ENCODE measurements around the gene GBGT1.

The GBGT1 gene

GRCh38 chr9:133154097-133154989 lies 9.4 kb downstream of the GBGT1 start:
- Histone ChIP-seq H3K4me2 (ENCODE audit: low read length) (no peak overlapping the region), H3K36me3 (replicated peaks; ENCODE audit: low read depth, low read length) (no peaks in the 10 kb centered on the region), H3K4me3 (ENCODE audit: low read length) (no peak overlapping the region), H3K79me2 (ENCODE audit: low read length) (no peaks in the 10 kb centered on the region), H3K4me1 (ENCODE audit: low read length) (no peaks in the 10 kb centered on the region; the same call in 1 of the 2 replicates), H3K9ac (ENCODE audit: low read length) (no peak overlapping the region), H4K20me1 (ENCODE audit: insufficient read depth, low read length) (no peaks in the 10 kb centered on the region), H3K9me3 (ENCODE audit: insufficient read depth, low read length) (no peaks in the 10 kb centered on the region), H3K27ac (ENCODE audit: low read length) (no peak overlapping the region), H3K27me3 (ENCODE audit: low read depth, low read length) (no peaks in the 10 kb centered on the region), H2AFZ (ENCODE audit: low read depth, low read length) (no peak overlapping the region)
- TF ChIP-seq CTCF (IDR thresholded peaks at IDR 0.05; ENCODE audit: low read depth, low read length) (no peak), EZH2phosphoT487 (IDR thresholded peaks at IDR 0.05; ENCODE audit: low read depth) (no peak)

- Histone ChIP-seq H3K9ac (ENCODE audit: low read length) (no peak overlapping the region), H2AFZ (ENCODE audit: low read depth, low read length) (no peak overlapping the region), H3K27me3 (ENCODE audit: low read depth, low read length) (no peaks in the 10 kb centered on the region), H3K4me3 (ENCODE audit: low read length) (no peak overlapping the region), H4K20me1 (ENCODE audit: insufficient read depth, low read length) (no peaks in the 10 kb centered on the region), H3K4me1 (ENCODE audit: low read length) (no peaks in the 10 kb centered on the region; the same call in 1 of the 2 replicates), H3K79me2 (ENCODE audit: low read length) (peaks cover 4% of the 10 kb centered on the region), H3K27ac (ENCODE audit: low read length) (no peak overlapping the region), H3K9me3 (ENCODE audit: insufficient read depth, low read length) (no peaks in the 10 kb centered on the region), H3K36me3 (replicated peaks; ENCODE audit: low read depth, low read length) (no peaks in the 10 kb centered on the region), H3K4me2 (ENCODE audit: low read length) (no peak overlapping the region)
- TF ChIP-seq CTCF (IDR thresholded peaks at IDR 0.05; ENCODE audit: low read depth, low read length) (no peak), EZH2phosphoT487 (IDR thresholded peaks at IDR 0.05; ENCODE audit: low read depth) (no peak)
These were observed 10.3 kb downstream of the GBGT1 start for GRCh38 chr9:133153227-133154096.

GRCh38 chr9:133151601-133152525 lies 11.9 kb downstream of the GBGT1 start:
- Histone ChIP-seq H3K36me3 (replicated peaks; ENCODE audit: low read depth, low read length) (no peaks in the 10 kb centered on the region), H4K20me1 (ENCODE audit: insufficient read depth, low read length) (peaks cover 7% of the 10 kb centered on the region), H3K4me3 (ENCODE audit: low read length) (no peak overlapping the region), H3K79me2 (ENCODE audit: low read length) (peaks cover 20% of the 10 kb centered on the region), H3K9me3 (ENCODE audit: insufficient read depth, low read length) (no peaks in the 10 kb centered on the region), H2AFZ (ENCODE audit: low read depth, low read length) (no peak overlapping the region), H3K27ac (ENCODE audit: low read length) (no peak overlapping the region), H3K27me3 (ENCODE audit: low read depth, low read length) (no peaks in the 10 kb centered on the region), H3K9ac (ENCODE audit: low read length) (no peak overlapping the region), H3K4me1 (ENCODE audit: low read length) (peaks cover 4% of the 10 kb centered on the region; the same call in 1 of the 2 replicates), H3K4me2 (ENCODE audit: low read length) (no peak overlapping the region)
- no peak for TF ChIP-seq CTCF (IDR thresholded peaks at IDR 0.05; ENCODE audit: low read depth, low read length)
- TF ChIP-seq EZH2phosphoT487 (IDR thresholded peaks at IDR 0.05; ENCODE audit: low read depth): no peak
